Fibroblast of mammary gland (primary cell): ENCODE measurements around the gene SOX6.

Experiments
- DNase-seq: peaks from one replicate; pipeline ENCODE4 v3.0.0-alpha.2; 2010; ENCODE audit warnings: low read depth
- H3K4me3 ChIP-seq: 2 replicates; pipeline ENCODE4 v1.5.1; 2011; ENCODE audit warnings: low read depth, mild to moderate bottlenecking, low read length, moderate library complexity; ENCODE audit not compliant: control insufficient read depth
- TF ChIP-seq, protein P1 (sequence below): conservative IDR thresholded peaks from 2 replicates; pipeline ENCODE4 v1.5.1; 2011; ENCODE audit warnings: low read depth, low read length, inconsistent platforms; ENCODE audit not compliant: control insufficient read depth, insufficient read depth

SOX6 gene

DNA sequence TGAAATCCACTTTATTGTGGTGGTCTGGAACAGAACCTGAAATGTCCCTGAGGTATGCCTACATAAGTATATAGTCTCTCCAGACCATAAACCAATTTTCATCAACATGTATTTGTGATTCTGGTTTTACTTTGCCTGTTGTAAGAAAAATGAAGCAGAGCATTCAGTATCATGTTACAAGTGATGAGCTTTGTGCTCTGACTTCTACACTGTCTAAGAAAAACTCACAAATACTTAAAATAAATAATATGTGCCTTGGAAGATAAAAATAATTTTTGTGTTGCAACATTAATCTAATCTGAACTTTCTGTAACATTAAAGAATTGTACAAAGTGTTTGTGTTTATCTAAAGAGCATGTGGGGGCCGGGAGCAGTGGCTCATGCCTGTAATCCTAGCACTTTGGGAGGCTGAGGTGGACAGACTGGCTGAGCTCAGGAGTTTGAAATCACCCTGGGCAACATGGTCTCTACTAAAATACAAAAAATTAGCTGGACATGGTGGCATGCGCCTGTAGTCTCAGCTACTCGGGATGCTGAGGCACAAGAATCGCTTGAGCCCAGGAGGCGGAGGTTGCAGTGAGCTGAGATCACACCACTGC, 219.5 kb downstream of the SOX6 start:
- TF ChIP-seq, protein P1, sequence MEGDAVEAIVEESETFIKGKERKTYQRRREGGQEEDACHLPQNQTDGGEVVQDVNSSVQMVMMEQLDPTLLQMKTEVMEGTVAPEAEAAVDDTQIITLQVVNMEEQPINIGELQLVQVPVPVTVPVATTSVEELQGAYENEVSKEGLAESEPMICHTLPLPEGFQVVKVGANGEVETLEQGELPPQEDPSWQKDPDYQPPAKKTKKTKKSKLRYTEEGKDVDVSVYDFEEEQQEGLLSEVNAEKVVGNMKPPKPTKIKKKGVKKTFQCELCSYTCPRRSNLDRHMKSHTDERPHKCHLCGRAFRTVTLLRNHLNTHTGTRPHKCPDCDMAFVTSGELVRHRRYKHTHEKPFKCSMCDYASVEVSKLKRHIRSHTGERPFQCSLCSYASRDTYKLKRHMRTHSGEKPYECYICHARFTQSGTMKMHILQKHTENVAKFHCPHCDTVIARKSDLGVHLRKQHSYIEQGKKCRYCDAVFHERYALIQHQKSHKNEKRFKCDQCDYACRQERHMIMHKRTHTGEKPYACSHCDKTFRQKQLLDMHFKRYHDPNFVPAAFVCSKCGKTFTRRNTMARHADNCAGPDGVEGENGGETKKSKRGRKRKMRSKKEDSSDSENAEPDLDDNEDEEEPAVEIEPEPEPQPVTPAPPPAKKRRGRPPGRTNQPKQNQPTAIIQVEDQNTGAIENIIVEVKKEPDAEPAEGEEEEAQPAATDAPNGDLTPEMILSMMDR: no peak
- H3K4me3 ChIP-seq: no peak overlapping the region
- no peak for DNase-seq

DNA sequence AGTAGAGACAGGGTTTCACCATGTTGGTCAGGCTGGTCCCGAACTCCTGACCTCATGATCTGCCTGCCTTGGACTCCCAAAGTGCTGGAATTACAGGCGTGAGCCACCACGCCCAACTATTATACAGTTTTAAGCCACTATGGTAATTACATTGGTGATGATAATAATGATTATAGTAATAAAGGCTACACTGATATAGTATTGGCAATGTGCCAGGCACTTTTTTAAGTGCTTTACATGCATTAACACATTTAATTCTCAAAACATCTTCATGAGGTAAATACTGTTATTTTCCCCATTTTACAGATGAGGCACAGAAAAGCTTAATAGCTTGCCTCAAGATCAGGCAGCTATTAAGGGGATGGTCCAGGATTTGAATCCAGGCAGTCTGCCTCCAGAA, 222.5 kb downstream of the SOX6 start:
- TF ChIP-seq, protein P1: no peak
- H3K4me3 ChIP-seq: no peak overlapping the region
- peak; percentile 0 for DNase-seq

DNA sequence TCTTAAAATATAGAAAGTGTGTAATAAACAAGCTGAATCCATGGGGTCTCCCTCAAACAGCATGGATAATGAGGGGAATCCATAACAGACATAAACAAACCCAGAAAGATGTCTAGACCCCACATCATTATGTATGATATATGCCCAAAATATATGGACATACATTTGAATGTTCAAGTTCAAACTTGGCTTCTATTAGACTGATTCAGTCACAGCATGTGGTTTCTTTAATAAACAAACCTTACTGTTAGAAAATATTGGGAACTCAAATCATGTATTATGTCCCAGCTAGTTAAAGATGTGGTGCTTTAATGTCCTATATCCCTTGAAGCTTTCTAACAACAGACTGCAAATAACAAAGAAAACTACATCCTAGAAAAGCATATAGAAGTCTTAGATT, 228.6 kb downstream of the SOX6 start:
- TF ChIP-seq, protein P1: no peak
- H3K4me3 ChIP-seq: no peak overlapping the region
- no peak for DNase-seq

- DNase-seq: no peak
- no peak overlapping the region for H3K4me3 ChIP-seq
- TF ChIP-seq, protein P1: no peak
Observed at GRCh38 chr11:16126362-16126761, 230.0 kb downstream of the SOX6 start.

- no peak for DNase-seq
- TF ChIP-seq, protein P1: no peak
- no peak overlapping the region for H3K4me3 ChIP-seq
Observed at GRCh38 chr11:16125796-16126195, 230.6 kb downstream of the SOX6 start.

GRCh38 chr11:16124390-16124789, 232.0 kb downstream of the SOX6 start:
- TF ChIP-seq, protein P1: no peak
- DNase-seq: no peak
- H3K4me3 ChIP-seq: no peak overlapping the region

- DNase-seq: no peak
- no peak overlapping the region for H3K4me3 ChIP-seq
- TF ChIP-seq, protein P1: no peak
Observed at GRCh38 chr11:16121853-16122252, 234.5 kb downstream of the SOX6 start.
